IPS-18c (cell line): ENCODE data around the gene PDF.

Experiments
- H3K4me3 ChIP-seq: 2 replicates; pipeline ENCODE4 v1.7.0; 2013; ENCODE audit warnings: low read depth, mild to moderate bottlenecking, low read length, moderate library complexity; ENCODE audit not compliant: insufficient read depth
- H3K9me3 ChIP-seq: one replicate; pipeline ENCODE4 v1.6.1; 2013; ENCODE audit warnings: mild to moderate bottlenecking, low read length, moderate library complexity; ENCODE audit not compliant: control insufficient read depth, insufficient read depth

The PDF gene

GRCh38 chr16:69322343-69322742, 8.0 kb downstream of the PDF start:
- Histone ChIP-seq H3K4me3 (no peak overlapping the region), H3K9me3 (no peaks in the 10 kb centered on the region)

- H3K4me3 ChIP-seq: no peak overlapping the region
- H3K9me3 ChIP-seq: no peaks in the 10 kb centered on the region
These were observed 9.3 kb downstream of the PDF start for GRCh38 chr16:69321080-69321479.

GRCh38 chr16:69320740-69321073, 9.7 kb downstream of the PDF start:
- H3K9me3 ChIP-seq: no peaks in the 10 kb centered on the region
- H3K4me3 ChIP-seq: no peak overlapping the region

- H3K4me3 ChIP-seq: no peak overlapping the region
- H3K9me3 ChIP-seq: no peaks in the 10 kb centered on the region
These were observed 10.3 kb downstream of the PDF start for GRCh38 chr16:69319826-69320739.

- Histone ChIP-seq H3K9me3 (no peaks in the 10 kb centered on the region), H3K4me3 (no peak overlapping the region)
These were observed 11.0 kb downstream of the PDF start for GRCh38 chr16:69319381-69319780.

GRCh38 chr16:69318911-69319289, 11.5 kb downstream of the PDF start:
- Histone ChIP-seq H3K9me3 (no peaks in the 10 kb centered on the region), H3K4me3 (no peak overlapping the region)

GRCh38 chr16:69318177-69318910, 12.0 kb downstream of the PDF start:
- Histone ChIP-seq H3K9me3 (no peaks in the 10 kb centered on the region), H3K4me3 (no peak overlapping the region)

- H3K4me3 ChIP-seq: no peak overlapping the region
- no peaks in the 10 kb centered on the region for H3K9me3 ChIP-seq
These were observed 13.8 kb downstream of the PDF start for GRCh38 chr16:69316595-69317034.

- Histone ChIP-seq H3K4me3 (no peak overlapping the region), H3K9me3 (no peaks in the 10 kb centered on the region)
These were observed 14.7 kb downstream of the PDF start for GRCh38 chr16:69315486-69316311.

GRCh38 chr16:69314534-69314933, 15.9 kb downstream of the PDF start:
- H3K4me3 ChIP-seq: no peak overlapping the region
- no peaks in the 10 kb centered on the region for H3K9me3 ChIP-seq

GRCh38 chr16:69313469-69313868, 16.9 kb downstream of the PDF start:
- Histone ChIP-seq H3K4me3 (no peak overlapping the region), H3K9me3 (no peaks in the 10 kb centered on the region)

GRCh38 chr16:69311533-69312387, 18.6 kb downstream of the PDF start:
- no peaks in the 10 kb centered on the region for H3K9me3 ChIP-seq
- H3K4me3 ChIP-seq: peak overlapping the region; percentile 95

- Histone ChIP-seq H3K4me3 (peak within 1 kb of the TSS; percentile 95), H3K9me3 (no peaks in the 10 kb centered on the region)
These were observed 19.5 kb downstream of the PDF start, which contains the start of gene VPS4A for GRCh38 chr16:69310653-69311532. Gene VPS4A (plus strand): TSS chr16:69311350. CDS start chr16:69311512, 162 bp downstream.

GRCh38 chr16:69309316-69309715, 21.1 kb downstream of the PDF start:
- Histone ChIP-seq H3K9me3 (no peaks in the 10 kb centered on the region), H3K4me3 (no peak overlapping the region)

- no peak overlapping the region for H3K4me3 ChIP-seq
These were observed 22.5 kb downstream of the PDF start for GRCh38 chr16:69307856-69308255.

GRCh38 chr16:69307091-69307490, 23.3 kb downstream of the PDF start:
- Histone ChIP-seq H3K4me3 (no peak overlapping the region), H3K9me3 (peaks cover 2% of the 10 kb centered on the region)

More at GRCh38 chr16:69307856-69308255, 22.5 kb downstream of the PDF start:
- no peaks in the 10 kb centered on the region for H3K9me3 ChIP-seq
